ENCODE data around the gene ST14.
"Not testable (repeated sequence)": the region's sequence is repeated elsewhere in the genome, so short reads cannot be mapped to it uniquely, and the experiment has no call there.

ST14 gene

DNA sequence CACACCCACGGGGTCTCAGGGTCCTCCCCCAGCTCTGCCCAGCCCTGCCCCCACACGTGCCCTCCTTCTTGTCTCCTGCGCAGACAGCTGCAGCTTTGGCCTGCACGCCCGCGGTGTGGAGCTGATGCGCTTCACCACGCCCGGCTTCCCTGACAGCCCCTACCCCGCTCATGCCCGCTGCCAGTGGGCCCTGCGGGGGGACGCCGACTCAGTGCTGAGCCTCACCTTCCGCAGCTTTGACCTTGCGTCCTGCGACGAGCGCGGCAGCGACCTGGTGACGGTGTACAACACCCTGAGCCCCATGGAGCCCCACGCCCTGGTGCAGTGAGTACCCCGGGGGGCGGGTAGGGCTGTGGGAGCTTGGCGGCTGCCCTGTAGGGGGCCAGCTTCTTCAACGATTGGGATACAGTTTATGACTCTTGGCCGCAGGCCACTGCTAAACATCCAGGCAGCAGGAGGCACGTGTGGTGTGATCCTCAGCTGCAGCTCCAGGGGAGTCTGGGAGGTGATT, 30.8 kb downstream of the ST14 start:
- no peak for DNase-seq

DNA sequence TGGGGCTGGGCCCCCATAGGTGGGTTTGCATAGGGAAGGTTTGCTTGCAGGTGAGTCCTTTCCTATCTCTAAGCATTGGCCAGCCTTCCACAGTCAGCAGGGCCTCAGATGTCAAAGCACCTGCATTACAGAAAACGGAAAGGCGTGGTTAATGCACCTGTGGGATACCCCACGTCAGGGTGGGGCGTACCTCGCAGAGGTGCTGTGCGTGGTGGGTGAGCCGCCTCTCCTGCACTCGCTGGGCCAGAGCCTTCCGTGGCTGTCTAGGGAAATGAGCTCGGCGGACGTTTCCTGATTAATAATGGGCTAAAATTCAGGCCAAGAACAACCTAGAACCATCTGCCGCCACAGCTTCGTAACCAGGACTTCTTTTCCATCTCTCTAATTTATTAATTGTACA, 32.3 kb downstream of the ST14 start:
- no peak for DNase-seq

DNA sequence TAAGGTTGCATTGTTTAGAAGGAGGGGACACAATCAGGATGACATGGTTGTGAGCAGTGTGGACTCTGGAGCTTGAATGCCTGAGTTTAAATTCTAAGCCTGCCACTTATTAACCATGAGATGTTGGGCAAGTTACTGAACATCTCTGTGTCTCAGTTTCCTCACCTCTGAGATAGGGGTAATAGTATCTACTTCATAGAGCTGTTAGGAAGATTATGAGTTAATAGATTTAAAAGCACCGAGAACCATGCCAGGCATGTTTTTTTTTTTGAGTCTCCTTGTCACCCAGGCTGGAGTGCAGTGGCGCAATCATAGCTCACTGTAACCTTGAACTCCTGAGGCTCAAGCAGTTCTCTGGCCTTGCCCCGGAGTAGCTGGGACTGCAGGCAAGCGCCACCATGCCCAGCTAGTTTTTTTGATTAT, 33.3 kb downstream of the ST14 start:
- no peak for DNase-seq

DNA sequence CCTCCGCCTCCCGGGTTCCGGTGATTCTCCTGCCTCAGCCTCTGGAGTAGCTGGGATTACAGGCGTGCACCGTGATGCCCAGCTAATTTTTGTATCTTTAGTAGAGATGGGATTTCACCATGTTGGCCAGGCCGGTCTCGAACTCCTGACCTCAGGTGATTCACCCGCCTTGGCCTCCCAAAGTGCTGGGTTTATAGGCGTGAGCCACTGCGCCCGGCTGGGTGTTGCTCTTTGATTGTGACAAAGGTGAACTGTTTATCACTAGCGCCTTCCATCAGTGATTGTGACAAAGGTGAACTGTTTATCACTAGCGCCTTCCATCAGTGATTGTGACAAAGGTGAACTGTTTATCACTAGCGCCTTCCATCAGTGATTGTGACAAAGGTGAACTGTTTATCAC, 34.0 kb downstream of the ST14 start:
- not testable (repeated sequence) for DNase-seq

DNA sequence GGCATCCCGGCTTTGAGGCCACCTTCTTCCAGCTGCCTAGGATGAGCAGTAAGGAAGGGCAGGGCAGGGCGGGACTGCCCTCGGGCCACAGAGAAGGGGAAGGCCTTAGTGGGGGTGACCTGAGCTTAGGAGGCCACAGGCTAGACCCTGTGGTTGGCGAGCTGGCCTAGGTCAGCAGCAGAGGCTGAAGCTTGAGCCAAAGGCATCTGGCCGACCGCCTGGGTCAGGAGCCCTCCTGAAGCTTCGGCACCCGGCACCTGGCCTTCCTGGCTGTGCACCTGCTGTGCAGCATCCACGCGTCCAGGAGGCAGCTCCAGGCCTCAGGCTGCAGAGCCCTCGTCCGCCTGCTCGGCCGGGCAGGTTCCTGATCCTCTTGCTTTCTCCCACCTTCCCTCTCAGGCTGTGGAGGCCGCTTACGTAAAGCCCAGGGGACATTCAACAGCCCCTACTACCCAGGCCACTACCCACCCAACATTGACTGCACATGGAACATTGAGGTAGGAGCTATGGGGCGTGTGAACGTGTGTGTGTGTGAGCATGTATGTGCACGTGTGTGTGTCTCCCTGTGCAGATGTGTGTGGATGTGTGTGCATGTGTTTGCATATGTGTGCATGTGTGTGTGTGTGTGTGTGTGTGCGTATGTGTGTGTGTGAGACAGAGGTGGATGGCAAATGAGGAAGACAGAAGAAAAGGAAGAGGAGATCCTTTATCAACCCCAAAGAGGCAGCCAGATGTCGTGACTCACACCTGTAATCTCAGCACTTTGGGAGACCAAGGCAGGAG, 34.9 kb downstream of the ST14 start:
- no peak for DNase-seq

DNA sequence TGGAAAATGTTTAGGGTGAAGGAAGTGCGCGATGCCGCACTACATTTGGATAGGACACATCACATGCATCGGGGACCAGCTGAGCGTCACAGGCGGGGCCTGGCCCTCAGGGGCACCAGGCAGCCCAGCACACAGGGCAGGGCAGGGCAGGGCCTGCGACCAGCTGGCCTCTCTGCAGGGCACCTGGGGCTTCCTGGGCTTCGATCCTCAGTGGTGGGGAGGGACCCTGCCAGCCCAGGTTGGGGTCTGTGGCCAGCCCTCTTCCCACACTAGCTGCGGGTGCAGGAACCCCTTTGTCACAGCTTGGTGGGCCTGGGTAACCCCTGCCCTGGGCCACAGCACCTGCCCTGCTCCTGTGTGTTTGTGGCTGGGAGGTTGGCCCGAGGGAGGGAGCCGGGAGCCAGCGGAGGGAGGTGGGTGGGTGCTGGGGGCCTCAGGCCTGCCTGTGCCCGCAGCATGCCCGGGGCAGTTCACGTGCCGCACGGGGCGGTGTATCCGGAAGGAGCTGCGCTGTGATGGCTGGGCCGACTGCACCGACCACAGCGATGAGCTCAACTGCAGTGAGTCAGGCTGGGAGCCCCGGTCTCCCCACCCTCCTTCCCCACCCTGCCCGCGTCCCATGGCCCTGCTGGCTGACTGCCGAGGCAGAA, 37.9 kb downstream of the ST14 start:
- no peak for DNase-seq

- no peak for DNase-seq
Observed at GRCh38 chr11:130198292-130198691, 38.7 kb downstream of the ST14 start.

DNA sequence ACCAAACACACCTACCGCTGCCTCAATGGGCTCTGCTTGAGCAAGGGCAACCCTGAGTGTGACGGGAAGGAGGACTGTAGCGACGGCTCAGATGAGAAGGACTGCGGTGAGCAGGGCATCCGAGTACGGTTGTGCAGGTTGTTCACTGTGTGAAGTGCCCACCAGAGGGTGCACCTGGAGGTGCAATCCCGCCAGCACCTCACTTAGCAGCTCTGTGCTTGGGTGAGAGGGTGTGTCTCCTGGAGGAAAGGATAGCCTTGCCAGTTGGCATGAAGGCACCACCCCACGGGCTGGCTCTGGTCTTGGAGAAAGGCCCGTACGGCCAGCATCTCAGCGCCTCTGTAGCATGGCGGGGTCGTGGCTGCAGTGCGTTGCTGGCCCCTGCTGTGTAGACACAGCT, 39.4 kb downstream of the ST14 start:
- no peak for DNase-seq

- DNase-seq: no peak
Observed at GRCh38 chr11:130199792-130200191, 40.2 kb downstream of the ST14 start.

GRCh38 chr11:130201026-130201425, 41.4 kb downstream of the ST14 start:
- no peak for DNase-seq

DNA sequence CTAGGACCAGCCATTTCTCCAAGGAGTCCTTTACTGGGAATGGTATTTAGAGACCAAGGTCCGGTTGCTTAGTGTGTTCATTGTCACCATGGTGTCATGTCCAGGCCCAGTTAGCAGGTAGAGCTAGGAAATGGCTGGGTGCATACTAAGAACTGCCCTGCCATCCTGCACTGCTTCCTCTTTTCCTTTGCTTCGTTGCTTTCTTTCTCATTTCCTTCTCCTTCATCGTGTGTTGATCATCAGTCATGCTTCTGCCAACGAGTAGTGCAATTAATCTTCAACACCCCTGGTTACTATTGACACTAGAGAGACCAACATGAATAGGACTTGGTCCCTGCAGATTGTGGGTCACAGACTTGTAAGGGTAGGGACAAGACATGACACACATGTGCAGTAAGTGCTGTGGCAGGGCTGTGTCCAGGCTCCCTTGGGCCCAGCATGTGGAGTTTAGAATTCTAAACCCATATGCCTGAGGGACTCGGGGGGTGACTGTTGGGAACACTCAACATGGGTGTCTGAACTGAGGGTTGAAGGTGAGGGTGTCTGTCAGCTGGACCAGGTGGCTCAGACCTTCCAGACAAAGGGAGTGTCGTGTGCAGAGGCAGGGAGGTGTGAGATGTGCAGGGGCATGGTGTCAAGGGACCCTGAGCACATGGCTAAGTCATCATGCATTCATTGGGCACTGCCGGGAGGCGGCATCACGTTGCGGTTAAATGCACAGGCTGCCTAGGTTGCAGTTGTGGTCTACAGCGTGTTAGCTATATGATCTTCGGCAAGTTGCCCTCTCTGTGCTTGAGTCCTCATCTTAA, 42.6 kb downstream of the ST14 start:
- DNase-seq: no peak

DNA sequence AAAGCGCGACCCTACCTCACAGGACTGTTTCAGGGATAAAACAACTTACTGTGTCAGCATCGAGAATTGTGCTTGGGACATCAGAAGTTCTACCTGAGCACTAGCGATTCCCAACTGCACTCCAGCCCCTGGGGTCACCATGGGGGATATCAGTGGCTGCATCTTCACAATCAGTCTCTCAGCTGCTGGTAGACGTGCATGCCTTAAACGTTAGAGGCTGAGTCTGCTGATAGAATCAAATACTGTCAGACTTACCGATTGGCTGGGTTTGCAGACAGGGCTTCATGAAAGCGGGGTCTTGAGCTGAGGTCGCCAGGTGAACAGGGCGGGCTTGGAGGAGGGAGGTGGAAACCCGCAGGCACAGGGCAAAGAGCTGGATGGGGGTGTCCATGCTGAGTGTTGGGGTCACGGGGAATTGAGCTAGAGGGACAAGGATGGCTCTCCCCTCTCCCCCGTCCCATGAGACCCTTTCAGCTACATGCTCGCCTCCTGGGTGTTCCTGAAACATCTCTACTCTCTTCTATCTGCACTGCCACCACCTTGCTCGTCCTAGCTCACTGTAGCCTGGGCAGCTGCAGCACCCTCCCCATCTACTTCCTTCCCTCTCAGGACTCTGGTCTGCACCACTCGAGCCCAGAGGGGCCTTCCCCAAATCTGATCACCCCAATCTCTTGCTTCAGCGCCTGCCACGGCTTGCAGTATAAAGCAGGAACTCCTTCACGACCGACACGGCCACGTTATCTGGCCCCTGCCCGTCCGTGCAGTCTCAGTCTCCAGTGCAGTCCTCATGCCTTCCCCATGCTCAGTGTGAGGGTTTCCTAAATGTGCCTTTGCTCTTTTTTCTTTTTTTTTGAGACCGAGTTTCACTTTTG, 43.5 kb downstream of the ST14 start:
- no peak for DNase-seq

DNA sequence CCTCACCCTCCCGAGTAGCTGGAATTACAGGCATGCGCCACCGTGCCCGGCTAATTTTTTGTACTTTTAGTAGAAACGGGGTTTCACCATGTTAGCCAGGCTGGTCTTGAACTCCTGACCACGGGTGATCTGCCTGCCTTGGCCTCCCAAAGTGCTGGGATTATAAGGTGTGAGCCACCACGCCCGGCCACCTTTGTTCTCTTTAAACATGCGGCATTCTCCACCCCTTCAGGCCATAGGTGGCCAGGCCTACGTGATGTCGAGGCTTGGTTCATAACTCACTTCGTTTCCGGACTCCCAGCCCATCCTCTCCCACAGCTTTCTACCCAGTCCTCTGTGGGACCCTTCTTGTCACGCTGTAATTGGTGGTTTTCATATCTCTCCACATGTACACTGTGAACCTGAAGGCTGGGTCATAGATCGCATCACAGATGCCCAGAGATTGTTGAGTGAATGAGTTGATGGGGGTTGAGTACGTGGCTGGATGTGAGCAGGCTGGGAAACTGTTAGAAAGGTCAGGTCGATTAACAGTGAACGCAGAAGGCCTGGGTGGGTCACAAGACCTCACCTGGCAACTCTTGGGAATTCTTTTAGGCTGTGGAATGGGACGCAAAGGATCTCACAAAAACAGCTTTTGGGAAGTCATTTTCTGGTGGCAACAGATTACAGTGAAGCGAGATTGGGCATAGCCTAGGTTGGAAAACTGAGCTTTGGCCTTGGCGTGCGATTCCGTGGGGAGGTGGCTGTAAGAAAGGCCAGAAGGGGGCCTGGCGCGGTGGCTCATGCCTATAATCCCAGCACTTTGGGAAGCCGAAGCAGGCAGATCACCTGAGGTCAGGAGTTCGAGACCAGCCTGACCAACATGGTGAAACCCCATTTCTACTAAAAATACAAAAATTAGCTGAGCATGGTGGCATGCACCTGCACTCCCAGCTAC, 44.5 kb downstream of the ST14 start:
- no peak for DNase-seq

- no peak for DNase-seq
Observed at GRCh38 chr11:130204703-130205095, 45.1 kb downstream of the ST14 start.

- no peak for DNase-seq
Observed at GRCh38 chr11:130206141-130206540, 46.6 kb downstream of the ST14 start.

GRCh38 chr11:130208241-130209127, 48.9 kb downstream of the ST14 start:
- DNase-seq: no peak

DNA sequence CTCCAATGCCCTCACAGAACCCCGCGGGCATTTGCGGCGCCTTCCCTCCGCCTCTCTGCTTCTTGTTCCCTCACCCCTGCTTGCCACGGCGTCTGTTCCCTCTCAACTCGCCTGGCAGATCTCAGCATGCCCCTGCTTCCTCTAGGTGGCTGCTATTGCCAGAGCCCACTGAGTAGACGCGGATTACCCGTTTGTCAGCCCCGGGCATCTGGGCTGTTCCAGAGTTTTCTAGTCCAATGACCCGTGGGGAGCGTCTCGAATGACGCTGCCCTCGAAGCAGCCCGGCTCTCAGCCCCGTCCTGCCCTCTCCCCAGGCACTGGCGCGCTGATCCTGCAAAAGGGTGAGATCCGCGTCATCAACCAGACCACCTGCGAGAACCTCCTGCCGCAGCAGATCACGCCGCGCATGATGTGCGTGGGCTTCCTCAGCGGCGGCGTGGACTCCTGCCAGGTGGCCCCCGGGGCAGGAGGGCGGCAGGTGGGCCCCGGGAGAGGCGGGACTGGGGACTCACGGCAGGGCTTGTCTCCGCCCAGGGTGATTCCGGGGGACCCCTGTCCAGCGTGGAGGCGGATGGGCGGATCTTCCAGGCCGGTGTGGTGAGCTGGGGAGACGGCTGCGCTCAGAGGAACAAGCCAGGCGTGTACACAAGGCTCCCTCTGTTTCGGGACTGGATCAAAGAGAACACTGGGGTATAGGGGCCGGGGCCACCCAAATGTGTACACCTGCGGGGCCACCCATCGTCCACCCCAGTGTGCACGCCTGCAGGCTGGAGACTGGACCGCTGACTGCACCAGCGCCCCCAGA, 49.7 kb downstream of the ST14 start:
- DNase-seq: no peak

DNA sequence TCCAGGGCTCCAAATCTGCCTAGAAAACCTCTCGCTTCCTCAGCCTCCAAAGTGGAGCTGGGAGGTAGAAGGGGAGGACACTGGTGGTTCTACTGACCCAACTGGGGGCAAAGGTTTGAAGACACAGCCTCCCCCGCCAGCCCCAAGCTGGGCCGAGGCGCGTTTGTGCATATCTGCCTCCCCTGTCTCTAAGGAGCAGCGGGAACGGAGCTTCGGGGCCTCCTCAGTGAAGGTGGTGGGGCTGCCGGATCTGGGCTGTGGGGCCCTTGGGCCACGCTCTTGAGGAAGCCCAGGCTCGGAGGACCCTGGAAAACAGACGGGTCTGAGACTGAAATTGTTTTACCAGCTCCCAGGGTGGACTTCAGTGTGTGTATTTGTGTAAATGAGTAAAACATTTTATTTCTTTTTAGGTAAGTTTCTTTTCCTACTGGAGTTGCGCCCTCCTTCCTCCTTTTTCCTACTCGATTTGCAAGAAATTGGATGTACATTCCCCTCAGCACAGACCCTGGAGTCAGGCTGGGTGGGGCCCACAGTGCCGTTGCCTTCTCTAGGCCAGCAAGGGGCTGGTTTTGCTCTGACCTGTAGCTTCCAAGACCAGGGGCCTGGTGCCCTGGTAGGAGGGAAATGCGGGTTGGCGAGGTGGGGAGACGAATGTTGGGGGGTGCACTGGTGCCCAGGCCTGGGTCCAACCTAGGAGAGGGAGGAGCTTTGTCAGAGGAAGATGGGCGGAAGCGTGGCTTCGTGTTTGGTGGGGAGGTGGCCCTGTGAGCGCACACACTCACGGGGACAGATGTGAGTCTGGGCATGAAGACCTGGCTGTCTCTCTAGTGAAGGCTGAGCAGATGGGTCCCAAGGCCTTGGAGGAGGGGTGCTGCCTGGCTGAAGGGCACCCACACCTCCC, 50.6 kb downstream of the ST14 start:
- no peak for DNase-seq

All from amniotic stem cell (primary cell).